ENCODE data around the gene MUS81.
"Not testable (repeated sequence)": the region's sequence is repeated elsewhere in the genome, so short reads cannot be mapped to it uniquely, and the experiment has no call there.

The MUS81 gene

GRCh38 chr11:65873318-65874156, 13.3 kb downstream of the MUS81 start:
- DNase-seq, result peak; percentile 67 to 77

DNA sequence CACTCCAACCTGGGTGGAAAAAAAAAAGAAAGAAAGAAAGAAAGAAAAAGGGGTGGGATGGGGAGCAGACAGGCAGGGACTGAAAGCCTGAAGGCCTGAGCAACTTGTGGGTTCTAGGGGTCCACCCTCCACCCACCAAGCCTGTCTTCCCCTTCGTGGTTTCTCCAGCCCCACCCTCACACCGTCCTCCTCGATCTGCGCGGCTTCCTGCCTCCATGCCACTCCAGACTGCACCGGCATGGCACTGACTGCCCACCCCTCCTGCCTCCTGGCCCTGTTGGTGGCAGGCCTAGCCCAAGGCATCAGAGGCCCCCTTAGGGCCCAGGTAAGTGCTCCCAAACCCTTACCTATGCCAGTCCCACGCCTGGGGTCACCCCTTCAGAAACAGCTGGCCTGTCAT, 19.4 kb downstream of the MUS81 start, which contains the start of gene CTSW:
TSS of gene CTSW (plus strand) at position 221 of the 400 bp plus-strand sequence. CDS start at position 239, 18 bp downstream.
- no peak for DNase-seq

- DNase-seq, result no peak
These were observed 19.8 kb downstream of the MUS81 start for GRCh38 chr11:65880027-65880426.

DNA sequence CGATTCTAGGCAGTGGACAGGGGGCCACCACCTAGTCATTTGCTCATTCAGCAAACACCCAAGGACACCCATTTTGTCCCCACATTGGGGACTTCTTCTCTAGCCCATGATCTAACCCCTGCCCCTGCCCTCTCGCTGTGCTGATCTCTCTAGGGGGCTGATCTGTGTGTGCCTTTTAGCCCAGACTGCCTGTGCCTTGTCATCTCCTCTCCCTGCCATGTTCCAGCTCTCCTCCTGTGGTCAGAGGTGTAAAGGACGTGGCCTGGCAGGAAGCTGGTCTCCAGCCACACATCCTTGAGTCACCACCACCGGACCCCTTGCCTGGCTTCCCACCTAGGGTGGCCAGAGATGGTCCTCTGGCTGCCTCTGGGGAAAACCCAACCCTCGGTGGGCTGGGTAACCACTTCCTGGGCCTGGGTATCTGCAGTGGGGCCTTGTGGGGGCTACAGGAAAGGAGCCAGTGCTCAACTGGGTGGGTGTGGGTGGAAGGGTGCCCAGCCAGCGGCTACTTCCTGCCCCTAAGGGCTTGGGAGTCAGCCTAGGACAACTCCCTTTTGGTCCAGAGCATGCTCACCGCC, 20.7 kb downstream of the MUS81 start:
- no peak for DNase-seq

GRCh38 chr11:65882120-65883057, 22.2 kb downstream of the MUS81 start:
- DNase-seq, result no peak

DNA sequence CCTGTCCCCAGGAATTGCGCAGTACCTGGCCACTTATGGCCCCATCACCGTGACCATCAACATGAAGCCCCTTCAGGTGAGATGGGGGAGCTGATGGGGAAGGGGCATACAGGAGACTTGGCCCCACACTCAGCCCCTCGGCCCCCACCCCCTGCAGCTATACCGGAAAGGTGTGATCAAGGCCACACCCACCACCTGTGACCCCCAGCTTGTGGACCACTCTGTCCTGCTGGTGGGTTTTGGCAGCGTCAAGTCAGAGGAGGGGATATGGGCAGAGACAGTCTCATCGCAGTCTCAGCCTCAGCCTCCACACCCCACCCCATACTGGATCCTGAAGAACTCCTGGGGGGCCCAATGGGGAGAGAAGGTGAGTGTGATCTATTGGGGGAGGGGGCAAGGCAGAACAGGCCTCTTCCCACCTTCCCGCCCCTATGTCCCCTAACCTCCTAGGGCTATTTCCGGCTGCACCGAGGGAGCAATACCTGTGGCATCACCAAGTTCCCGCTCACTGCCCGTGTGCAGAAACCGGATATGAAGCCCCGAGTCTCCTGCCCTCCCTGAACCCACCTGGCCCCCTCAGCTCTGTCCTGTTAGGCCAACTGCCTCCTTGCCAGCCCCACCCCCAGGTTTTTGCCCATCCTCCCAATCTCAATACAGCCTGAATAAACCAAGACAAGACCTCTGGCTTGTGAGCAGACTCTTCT, 23.0 kb downstream of the MUS81 start:
- DNase-seq, result no peak

DNA sequence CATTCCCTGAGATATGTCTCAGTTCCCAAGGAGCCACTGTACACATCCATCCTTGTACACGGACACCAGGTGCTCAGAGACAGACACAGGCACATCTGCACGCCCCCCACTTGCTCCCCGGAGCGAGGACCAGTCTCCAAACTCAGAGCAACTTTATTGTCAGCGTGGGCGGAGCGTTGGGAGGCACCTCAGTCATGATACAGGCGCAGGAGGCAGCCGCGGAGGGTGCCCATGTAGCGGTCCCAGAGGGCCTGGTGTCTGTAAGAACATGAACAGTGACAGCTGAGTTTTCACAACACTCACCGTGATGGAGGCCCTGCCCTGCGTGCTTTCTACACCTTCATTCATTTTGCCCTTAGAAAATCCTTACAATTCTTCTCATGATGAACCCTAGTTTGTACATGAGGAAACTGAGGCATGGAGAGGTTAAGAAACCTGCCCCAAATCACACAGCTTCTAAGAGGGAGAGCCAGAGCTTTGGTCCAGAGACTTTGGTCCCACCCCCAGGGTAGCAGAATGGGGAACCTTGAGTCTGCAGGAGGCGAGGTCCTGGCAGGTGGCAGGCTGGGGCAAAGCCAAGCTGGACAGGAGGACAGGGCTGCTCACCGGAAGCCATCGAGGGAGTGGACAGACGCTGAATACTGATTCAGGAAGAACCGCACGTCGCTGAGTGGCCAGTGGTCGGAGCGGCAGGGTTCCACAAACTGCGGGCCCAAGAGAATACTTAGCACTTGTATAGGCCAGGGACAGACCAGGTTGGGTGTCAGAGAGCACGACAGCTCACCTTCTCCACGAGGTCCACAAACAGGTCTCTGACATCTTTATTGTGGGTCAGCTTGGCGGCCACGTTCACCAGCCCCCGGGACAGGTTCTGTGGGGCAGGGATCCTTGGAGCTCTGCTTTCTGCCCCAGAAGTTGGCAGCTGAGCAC, 23.8 kb downstream of the MUS81 start:
- DNase-seq, result no peak

DNA sequence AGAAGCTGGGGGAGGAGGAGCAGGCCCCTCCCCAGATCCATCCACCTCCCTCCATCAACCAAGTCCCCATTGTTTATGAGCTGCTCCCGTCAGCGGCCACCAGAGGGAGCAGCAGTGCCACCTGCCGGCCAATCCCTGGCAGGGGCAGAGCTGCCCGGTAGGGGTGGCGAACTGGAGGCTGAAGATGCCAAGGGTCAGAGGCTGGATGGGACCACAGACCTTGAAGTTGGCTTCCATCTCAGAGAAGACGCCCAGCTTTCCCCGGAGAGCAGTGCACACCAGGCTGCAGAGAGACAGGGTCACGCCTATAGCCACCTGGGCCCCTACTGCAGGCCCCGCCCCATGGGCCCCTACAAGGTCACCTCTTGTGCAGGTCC, 24.5 kb downstream of the MUS81 start:
- DNase-seq, result peak; percentile 9 to 23

DNA sequence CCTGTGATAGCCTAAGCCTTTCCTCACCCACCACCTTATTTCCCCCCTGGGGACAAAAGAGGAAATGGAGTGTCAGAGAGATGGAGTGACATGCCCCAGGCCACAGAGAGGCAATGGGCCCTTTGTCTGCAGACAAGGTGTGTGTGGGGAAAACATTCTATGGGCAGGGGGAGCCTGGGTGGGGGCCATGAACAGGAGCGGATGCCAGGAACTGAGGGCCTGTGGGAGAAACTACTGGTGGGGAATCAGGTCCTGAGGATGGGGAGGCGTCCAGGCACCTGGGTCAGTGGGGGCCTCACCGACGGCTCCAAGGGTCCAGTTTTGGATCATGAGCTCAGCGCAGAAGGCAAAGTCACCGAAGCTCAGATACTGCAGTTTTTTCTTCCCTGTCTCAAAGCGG, 25.0 kb downstream of the MUS81 start:
- DNase-seq, result no peak

- DNase-seq, result no peak
These were observed 25.7 kb downstream of the MUS81 start for GRCh38 chr11:65885808-65886536.

DNA sequence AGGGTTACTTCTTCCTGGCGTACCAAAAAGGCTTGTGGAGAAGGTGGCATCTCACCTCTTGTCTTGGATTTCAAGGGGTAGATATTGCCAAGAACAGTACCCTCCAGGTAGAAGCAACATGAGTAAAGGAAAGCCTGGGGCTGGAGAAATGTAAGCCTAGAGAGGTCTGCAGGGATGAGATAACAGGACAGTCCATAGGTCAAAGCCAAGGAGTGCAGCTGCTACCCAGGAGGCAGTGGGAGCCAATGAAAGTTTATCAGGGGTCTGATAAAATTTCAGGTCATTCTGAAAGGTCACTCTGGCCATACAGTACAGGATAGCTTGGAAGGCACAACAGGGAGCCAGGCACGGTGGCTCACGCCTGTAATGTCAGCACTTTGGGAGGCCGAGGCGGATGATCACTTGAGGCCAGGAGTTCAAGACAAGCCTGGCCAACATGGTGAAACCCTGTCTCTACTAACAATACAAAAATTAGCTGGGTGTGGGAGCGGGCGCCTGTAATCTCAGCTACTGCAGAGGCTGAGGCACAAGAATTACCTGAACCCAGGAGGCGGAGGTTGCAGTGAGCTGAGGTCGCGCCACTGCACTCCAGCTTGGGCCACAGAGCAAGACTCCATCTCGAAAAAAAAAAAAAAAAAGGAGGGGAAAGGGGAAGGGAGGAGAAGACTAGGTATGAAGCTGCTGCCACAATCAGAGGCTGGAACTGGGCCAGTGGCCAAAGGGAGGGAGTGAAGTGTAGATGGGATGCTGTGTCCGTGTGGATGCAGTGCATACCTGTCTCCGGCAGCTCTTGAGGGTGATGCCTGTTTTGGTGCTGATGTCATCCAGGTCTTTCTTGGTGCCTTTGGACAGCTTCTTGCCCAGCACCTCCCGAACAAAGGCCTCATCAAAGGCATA, 26.8 kb downstream of the MUS81 start:
- DNase-seq, result no peak

DNA sequence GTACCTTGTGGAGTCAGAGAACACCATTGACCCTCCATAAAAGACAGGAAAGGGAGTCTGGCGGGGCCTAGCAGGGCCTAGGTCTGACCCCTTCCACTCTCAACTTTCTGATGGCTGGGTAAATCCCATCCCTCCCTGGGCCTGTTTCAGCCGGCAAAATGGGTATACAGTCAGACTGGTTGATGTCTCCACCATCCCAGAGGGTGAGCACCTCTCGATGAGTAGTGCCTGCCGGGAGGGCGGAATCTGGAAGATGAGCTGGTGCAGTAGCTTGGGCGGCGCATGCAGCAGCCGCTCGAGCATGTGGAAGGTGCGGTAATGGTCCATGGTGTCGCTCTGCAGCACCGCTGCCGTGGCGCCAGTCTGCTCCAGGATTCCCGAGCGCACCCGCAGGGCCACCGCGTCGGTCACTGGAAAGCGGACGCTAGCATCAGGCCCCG, 27.5 kb downstream of the MUS81 start:
- DNase-seq, result no peak

GRCh38 chr11:65888163-65888814, 28.1 kb downstream of the MUS81 start, which contains the start of gene FIBP:
Gene FIBP, minus strand, starts transcription at chr11:65888471. Its CDS starts 53 bp downstream, at chr11:65888418.
- peak; percentile 72 to 90 for DNase-seq

DNA sequence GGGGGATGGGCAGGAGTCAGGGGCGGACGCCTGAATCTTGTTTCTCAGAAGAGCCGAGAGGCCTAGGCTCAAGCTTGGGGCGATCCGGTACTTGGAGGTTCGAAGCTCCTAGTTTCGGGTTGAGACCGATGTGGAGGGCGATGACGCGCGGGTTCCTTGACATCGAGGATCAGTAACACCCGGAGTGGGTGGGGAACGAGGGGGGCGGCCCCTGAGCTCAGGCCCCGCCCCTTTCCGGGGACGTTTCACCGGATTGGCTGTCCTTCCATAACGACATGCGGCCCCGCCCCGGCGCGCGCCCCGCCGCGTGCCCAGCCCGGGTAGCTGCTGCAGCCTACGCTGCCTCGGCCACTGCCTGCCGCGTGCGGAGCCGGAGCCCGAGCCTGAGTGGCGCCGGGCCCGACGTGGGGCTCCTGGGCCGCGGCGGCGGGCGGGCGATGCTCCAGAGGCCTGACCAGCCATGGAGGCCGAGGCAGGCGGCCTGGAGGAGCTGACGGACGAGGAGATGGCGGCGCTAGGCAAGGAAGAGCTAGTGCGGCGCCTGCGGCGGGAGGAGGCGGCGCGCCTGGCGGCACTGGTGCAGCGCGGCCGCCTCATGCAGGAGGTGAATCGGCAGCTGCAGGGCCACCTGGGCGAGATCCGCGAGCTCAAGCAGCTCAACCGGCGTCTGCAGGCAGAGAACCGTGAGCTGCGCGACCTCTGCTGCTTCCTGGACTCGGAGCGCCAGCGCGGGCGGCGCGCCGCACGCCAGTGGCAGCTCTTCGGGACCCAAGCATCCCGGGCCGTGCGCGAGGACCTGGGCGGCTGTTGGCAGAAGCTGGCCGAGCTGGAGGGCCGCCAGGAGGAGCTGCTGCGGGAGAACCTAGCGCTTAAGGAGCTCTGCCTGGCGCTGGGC, 30.3 kb downstream of the MUS81 start, which contains the start of gene CCDC85B:
TSS of gene CCDC85B (plus strand) at position 350 of the 895 bp plus-strand sequence. CDS start at position 461, 111 bp downstream.
- DNase-seq, result peak; percentile 84 to 95

DNA sequence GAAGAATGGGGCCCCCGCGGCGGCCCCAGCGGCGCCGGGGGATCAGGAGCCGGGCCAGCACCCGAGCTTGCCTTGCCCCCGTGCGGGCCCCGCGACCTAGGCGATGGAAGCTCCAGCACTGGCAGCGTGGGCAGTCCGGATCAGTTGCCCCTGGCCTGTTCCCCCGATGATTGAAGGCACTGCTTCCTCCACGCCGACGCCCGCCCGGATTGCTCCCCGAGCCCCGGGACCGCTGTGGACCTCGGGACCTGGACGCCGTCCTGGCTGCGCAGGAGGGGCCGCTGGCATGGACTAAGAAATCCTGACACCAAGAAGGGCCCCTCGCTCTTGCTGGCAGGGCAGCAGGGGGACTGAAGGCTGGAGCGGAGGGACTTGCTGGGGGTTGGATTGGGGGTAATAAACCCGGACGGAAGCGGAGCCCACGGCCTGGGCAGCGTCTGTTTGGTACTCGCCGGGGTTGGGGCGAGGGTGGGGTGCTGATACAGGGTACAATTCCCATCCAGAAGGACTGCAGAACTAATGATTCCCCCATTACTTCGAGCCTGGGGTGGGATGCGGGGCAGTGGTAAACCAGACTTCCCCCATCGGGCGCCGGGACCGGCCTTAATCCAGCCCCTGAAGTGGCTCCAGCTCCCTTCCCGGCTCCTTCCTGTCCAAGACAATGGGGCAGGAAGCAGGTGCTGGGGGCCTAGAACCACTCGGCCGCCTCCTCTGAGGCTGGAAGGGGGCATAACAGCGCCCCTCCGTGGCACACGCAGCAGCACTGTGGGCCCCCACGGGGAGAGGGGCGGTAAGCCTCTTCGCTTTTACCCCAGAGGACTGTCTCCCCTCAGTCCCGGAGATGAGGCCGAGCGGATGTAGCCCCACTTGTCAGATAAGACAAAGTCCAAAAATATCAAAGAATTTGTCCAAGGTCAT, 31.2 kb downstream of the MUS81 start:
- no peak for DNase-seq

DNA sequence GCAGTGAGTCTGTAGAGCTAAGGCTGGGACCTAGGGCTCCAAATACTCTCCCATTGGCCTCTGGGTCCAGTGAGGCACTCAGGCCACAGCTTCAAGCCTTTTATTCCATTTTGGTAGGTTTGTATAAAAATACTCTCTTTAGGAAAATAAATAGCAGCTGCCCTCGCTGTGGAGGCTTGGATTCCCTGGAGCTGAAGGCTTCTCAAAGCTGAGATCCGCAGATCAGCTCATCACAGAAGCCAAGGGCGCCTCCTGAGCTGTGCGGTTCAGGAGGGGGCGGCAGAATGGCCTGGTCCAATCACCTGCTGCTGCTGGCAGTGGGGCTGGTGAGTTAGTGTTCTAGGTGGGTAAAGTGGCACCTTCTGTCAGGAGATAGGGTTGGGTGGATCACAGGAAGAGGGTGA, 31.9 kb downstream of the MUS81 start:
- DNase-seq, result not testable (repeated sequence)

Measured in NCI-H187 (cell line).